NCI-H2081 (cell line): ENCODE results near the gene STRADB.
"Not testable (repeated sequence)": the region's sequence is repeated elsewhere in the genome, so short reads cannot be mapped to it uniquely, and the experiment has no call there.

Experiments used
- DNase-seq, 2 experiments: peaks; one replicate each; lab custom pipeline; 2025; lab: John Stamatoyannopoulos, UW

Gene STRADB

DNA sequence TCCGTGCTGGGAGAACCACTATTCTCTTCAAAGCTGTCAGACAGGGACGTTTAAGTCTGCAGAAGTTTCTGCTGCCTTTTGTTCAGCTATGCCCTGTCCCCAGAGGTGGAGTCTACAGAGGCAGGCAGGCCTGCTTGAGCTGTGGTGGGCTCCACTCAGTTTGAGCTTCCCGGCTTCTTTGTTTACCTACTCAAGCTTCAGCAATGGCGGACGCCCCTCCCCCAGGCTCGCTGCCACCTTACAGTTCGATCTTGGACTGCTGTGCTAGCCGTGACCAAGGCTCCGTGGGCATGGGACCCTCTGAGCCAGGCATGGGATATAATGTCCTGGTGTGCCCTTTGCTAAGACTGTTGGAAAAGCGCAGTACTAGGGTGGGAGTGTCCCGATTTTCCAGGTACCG is 21.2 kb upstream of the STRADB start:
- not testable (repeated sequence) for DNase-seq

DNA sequence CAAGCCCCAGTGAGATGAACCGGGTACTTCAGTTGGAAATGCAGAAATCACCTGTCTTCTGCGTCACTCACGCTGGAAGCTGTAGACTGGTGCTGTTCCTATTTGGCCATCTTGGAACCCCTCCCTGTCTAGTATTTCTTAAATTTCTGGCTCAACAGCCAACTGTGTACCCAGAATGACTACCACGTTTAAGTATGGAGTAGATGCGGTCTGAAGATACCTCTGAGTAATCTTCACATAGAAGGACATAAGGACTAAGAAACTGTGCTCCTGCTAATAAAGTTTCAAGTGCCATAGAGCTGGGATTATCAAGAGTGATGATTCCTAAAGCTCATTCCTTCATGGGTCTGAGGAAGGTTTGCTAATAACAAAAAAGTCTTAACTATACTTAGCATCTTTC is 20.7 kb upstream of the STRADB start:
- DNase-seq: no peak

DNA sequence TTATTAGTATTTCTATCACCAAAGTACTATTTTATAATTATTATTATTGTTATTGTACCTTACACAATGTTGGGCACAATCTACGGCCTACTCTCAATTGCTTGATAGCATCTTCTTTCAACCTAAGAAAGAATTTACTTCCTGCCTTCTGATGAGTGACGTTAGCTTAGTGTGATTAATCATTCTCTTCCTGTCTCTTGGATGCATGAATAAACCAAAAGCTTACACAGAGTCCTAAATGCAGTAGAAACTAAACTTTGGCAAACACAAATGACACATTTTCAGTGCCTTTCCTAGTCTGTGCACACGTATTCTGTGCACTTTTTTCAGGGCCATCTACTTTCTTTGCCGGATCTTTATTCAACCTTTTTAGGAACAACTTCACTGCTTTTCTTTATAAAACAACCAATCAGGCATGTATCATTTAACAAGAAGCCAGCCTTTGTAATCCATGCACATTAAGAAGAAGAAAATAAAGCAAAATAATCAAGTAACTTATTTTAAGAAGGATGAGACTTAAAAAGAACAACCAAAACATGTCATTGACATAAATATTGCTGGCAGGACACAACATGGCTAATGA is 19.4 kb upstream of the STRADB start:
- no peak for DNase-seq

GRCh38 chr2:201432621-201433393 is 18.7 kb upstream of the STRADB start:
- DNase-seq: no peak

GRCh38 chr2:201433394-201433995 is 18.0 kb upstream of the STRADB start:
- DNase-seq: no peak

GRCh38 chr2:201436141-201436540 is 15.4 kb upstream of the STRADB start:
- no peak for DNase-seq

- not testable (repeated sequence) for DNase-seq
Measured at GRCh38 chr2:201439336-201439922, 12.1 kb upstream of the STRADB start.

- DNase-seq: peak; percentile 18 to 68
Measured at GRCh38 chr2:201440182-201440581, 11.4 kb upstream of the STRADB start.

DNA sequence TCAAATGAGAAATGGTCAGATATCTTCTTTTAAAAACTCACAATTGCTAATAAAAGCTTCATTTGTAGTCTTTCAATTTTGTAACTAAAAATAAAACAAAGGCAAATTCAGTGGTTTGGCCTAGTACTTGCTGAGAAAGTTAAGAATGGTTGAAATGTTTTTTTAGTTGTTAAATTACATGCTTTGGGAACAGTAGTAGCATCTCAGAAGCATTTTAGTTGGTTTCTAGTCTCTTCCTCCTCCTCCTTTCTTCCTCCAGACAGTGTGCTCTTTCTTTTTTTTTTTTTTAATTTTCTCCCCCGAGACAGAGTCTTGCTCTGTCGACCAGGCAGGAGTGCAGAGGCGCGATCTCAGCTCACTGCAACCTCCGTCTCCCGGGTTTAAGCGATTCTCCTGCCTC is 10.1 kb upstream of the STRADB start:
- no peak for DNase-seq

- no peak for DNase-seq
Measured at GRCh38 chr2:201444746-201445465, 6.6 kb upstream of the STRADB start.

DNA sequence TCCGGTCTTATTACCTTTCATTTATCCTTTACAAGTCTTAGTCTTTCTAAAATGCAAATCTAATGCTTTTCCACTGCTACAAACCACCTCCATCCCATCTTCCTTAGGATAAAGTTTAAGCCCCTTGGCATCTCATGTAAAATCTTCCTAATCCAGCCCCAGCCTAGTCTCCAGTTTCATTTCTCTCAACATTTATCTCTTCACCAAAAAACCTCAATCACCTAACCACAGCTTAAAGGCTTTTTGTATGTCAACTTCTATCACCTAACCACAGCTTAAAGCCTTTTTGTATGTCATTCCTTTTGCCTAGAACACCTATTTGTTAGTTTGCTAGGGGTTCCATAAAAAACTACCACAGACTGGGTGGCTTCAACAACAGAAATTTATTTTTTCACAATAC is 4.5 kb upstream of the STRADB start:
- no peak for DNase-seq

DNA sequence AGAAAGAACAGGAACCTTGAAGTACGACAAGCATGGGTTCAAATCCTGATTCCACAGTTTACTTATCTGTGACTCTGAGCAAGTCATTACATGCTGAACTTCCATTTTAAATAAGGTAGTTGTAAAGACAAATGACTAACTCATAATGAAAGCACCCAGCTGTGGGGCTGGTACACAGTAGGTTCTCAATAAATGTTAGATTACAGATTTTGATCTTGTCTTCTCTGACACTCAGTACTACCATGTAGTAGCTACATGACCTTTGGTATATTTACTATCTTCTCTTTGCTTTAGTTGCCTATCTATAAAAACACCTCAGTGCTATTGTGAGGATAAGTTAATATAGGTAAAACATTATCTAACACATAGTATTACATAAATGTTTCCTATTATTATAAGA is 3.5 kb upstream of the STRADB start:
- no peak for DNase-seq

DNA sequence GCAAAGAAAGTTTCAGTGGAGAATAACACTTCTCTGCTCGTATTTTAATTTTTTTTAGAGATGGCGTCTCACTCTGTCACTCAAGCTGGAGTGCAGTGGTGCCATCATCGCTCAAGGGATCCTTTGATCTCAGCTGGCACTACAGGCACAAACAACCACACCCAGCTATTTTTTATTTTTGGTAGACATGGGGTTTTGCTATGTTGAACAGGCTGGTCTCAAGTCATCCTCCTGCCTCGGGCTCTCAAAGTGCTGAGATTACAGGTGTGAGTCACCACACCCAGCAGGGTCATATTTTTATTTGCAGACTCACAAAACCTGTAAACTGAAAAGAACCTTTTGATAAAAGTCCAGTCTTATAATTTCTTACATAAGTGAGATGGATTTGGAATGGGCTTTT is 2.8 kb upstream of the STRADB start:
- no peak for DNase-seq

DNA sequence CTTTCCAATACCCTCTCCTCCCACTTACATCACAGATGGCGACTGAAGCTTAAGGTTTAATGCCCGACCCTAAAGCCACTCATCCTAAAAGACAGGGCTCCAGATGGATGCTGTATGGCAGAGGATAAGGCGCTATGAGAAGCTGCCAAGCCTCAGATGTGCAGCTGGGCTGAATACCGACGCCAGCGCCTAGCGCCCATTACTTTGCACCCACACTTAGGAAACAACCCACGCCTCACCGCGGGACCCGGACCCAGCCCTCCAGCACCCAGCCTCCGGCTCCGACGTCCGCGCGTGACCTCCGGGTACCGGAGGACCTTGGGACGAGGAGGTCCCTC is 617 bp upstream of the STRADB start:
- peak in 1 of 2 experiments; percentile 59 for DNase-seq

DNA sequence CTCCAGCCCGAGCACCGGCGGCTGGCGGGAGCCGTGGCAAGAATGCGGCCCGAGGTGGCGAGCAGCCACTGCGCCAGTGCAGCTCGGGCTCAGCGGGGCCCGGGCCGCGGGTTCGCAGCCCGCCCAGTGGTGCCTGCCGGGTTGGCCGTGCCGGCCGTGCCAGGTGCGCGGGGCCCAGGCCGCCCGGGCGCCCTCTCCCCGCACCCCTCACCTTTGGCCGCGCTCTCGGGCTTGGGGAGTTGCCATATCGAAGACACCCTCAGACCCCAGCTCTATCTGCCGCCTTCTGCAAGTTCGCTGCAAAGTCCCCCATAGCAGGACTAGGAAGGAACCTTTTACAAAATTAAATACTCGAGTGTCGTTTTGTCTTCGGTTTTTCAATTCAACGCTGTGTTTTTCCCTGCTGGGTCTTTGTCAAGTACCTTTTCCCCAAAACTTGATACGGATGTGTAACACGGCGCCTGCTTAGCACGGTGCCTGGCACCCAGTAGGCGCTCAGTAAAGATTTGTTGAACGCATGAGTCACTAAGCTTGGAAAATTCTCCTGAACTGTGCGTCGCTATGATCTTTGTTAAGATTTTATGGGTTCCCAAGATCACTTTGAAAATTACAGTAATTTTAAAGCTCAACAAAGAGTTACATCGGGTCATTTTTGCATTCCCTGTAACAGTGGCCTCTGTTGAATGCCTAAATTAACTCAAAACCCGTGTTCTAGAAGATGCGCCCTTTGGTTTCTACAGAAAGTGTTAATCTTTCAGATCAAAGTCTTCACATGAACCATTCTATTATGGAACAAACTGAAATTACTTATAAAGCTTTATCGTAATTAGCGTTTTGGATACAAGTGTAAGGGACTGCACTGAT is 750 bp downstream of the STRADB start:
- DNase-seq: no peak

GRCh38 chr2:201452922-201453643 is 1.5 kb downstream of the STRADB start:
- no peak for DNase-seq

DNA sequence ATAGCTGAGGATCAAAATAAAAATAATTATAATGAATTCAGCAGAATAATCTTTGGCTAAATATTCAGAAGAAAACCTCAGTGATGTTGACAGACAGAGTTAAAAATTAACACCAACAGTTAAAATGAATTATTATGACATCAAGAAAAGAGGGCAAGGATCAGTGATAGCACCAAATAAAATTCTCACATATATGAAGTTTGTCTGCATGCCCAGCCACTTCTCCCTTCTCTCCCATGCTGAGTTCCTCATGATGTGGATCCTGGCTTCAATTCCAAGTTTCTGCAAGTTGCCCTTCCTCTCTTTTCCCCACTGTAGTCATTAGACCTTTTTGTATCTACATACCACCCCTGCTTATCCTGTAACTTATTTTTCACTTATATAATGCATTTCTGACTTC is 6.8 kb downstream of the STRADB start:
- DNase-seq: no peak

DNA sequence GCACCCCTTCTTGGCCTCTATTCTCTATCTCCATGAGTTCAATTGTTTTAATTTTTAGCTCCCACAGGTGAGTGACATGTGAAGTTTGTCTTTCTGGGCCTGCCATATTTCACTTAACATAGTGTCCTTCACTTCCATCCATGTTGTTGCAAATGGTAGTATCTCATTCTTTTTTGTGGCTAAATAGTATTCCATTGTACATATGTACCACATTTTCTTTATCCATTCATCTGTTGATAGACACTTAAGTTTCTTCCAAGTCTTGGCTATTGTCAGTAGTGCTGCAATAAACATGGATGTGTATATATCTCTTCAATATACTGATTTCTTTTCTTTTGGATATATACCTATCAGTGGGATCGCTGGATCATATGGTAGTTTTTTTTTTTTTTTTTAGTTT is 9.0 kb downstream of the STRADB start:
- DNase-seq: no peak

GRCh38 chr2:201464547-201464946 is 13.0 kb downstream of the STRADB start:
- no peak for DNase-seq

- DNase-seq: no peak
Measured at GRCh38 chr2:201465524-201465971, 14.0 kb downstream of the STRADB start.
